Peyer's patch (tissue), 4 donors: ENCODE measurements around the gene CAP2.

Experiments used
- POLR2A ChIP-seq, 2 donors: fragments of 450-650 bp; IDR thresholded peaks; one replicate each; pipeline ENCODE4 v1.5.1; 2017; ENCODE audit warnings: antibody characterized with exemption in 2 of 2, mild to moderate bottlenecking in 2 of 2, moderate library complexity in 2 of 2
- TF ChIP-seq, protein P1 (sequence below), 6 experiments: fragments of 450-650 bp in 4 of 6; fragments of 200-600 bp in 2 of 6; sonication (generic) in 1 of 6; IDR thresholded peaks; one replicate each; pipeline ENCODE4 v1.5.1; 2017 to 2019; ENCODE audit warnings: antibody characterized with exemption in 6 of 6, mild to moderate bottlenecking in 3 of 6, moderate library complexity in 1 of 6

DNA sequence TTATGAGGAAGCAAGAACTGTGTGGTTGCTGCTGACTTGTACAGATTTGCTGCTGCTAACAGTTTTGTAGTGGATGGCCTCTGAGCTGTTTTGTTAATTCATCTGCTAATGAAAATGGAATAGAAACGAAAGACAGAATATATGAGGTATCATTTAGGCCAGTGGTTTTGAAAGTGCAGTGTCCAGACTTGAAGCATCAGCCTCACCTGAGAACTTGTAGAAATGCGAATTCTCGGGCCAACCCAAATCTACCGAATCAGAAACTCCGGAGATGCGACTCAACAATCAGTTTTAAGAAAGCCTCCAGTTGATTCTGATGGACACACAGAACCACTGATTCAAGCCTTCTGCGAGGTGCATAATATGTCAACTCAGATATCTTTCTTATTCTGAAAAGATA lies 62.5 kb downstream of the CAP2 start:
- TF ChIP-seq, protein P1, sequence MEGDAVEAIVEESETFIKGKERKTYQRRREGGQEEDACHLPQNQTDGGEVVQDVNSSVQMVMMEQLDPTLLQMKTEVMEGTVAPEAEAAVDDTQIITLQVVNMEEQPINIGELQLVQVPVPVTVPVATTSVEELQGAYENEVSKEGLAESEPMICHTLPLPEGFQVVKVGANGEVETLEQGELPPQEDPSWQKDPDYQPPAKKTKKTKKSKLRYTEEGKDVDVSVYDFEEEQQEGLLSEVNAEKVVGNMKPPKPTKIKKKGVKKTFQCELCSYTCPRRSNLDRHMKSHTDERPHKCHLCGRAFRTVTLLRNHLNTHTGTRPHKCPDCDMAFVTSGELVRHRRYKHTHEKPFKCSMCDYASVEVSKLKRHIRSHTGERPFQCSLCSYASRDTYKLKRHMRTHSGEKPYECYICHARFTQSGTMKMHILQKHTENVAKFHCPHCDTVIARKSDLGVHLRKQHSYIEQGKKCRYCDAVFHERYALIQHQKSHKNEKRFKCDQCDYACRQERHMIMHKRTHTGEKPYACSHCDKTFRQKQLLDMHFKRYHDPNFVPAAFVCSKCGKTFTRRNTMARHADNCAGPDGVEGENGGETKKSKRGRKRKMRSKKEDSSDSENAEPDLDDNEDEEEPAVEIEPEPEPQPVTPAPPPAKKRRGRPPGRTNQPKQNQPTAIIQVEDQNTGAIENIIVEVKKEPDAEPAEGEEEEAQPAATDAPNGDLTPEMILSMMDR (IDR thresholded peaks at IDR 0.05): no peak
- no peak for TF ChIP-seq POLR2A (IDR thresholded peaks at IDR 0.05)
